Measurements from ENCODE around the gene TRIM6. TPM values are rescaled to one million over a fixed set of nuclear protein-coding genes. Genes with fewer than 3 reads are reported as not detected.

The TRIM6 gene
- total and polyA plus RNA-seq, 8 donors: 0.87 to 10.3 (median 1.8) TPM; not detected in 2

DNA sequence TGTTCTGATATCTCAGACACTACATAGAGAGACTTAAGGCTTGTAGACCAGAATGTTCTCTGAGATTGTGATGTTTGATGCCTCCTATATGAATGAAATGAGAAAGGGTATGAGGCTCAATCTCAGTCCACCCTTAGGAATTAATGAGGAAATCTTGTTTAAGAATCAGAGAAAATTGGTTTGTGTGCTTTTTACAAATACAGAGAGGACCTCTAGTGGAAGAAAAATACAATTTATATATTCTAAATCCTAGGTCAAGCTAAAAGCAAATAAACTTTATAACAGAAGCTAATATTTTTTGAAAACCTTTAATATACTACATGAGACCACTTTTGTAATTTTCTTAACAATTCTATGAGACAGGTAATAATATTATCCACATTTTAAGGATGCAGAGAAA lies 43.1 kb upstream of the TRIM6 start:
- no peak overlapping the region for H3K4me3 ChIP-seq
- no peaks in the 10 kb centered on the region for H3K27me3 ChIP-seq
- no peaks in the 10 kb centered on the region for H3K4me1 ChIP-seq
- intact Hi-C loops (cut with DNase I; ENCODE audit: low total_unique reads): no loop called here
- no peak for DNase-seq
- TF ChIP-seq POLR2A (IDR thresholded peaks at IDR 0.05) (no peak), EP300 (IDR thresholded peaks at IDR 0.05) (no peak), POLR2AphosphoS5 (IDR thresholded peaks at IDR 0.05) (no peak)
- TF ChIP-seq, protein P1, sequence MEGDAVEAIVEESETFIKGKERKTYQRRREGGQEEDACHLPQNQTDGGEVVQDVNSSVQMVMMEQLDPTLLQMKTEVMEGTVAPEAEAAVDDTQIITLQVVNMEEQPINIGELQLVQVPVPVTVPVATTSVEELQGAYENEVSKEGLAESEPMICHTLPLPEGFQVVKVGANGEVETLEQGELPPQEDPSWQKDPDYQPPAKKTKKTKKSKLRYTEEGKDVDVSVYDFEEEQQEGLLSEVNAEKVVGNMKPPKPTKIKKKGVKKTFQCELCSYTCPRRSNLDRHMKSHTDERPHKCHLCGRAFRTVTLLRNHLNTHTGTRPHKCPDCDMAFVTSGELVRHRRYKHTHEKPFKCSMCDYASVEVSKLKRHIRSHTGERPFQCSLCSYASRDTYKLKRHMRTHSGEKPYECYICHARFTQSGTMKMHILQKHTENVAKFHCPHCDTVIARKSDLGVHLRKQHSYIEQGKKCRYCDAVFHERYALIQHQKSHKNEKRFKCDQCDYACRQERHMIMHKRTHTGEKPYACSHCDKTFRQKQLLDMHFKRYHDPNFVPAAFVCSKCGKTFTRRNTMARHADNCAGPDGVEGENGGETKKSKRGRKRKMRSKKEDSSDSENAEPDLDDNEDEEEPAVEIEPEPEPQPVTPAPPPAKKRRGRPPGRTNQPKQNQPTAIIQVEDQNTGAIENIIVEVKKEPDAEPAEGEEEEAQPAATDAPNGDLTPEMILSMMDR (IDR thresholded peaks at IDR 0.05): no peak
- H3K36me3 ChIP-seq: no peaks in the 10 kb centered on the region
- no peaks in the 10 kb centered on the region for H3K9me3 ChIP-seq
- no peak overlapping the region for H3K27ac ChIP-seq

DNA sequence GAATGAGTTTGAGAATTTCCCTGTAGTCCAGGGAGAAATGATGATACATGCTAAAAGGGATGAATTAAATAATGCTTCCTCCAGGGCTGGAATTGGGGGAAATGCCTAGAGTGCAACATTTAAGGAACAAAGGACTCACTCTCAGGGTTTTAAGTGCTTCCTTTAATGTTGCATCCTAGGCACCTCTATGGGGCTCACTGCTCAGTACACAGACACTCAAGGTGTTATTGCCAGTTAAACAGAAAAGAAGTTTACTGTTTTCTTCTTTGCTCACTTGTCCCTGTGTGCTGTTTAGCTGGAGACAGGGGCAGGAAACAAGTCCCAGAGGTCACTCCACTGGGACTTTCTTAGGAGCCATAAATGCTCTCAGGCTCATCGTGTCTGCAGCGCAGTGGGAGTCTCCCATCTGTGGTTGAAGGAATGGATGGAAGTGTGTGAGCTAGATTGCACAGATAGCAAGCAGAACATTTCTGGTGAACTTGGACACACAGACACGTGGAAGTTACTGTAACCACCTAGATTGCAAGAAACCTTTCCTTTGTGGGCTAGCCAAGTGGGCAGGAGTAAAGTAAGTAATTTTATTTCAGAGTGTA lies 39.7 kb upstream of the TRIM6 start:
- TF ChIP-seq EP300 (IDR thresholded peaks at IDR 0.05) (no peak), POLR2A (IDR thresholded peaks at IDR 0.05) (no peak), POLR2AphosphoS5 (IDR thresholded peaks at IDR 0.05) (no peak)
- TF ChIP-seq, protein P1 (IDR thresholded peaks at IDR 0.05): no peak
- Histone ChIP-seq H3K9me3 (no peaks in the 10 kb centered on the region), H3K4me3 (no peak overlapping the region), H3K27ac (no peak overlapping the region), H3K36me3 (no peaks in the 10 kb centered on the region), H3K4me1 (no peaks in the 10 kb centered on the region), H3K27me3 (no peaks in the 10 kb centered on the region)
- intact Hi-C loops (cut with DNase I; ENCODE audit: low total_unique reads): no loop called here
- 55 to 67% (median 61%) methylated on average over 3 of the region's 3 CpGs for WGBS, 5 donors
- no peak for DNase-seq

DNA sequence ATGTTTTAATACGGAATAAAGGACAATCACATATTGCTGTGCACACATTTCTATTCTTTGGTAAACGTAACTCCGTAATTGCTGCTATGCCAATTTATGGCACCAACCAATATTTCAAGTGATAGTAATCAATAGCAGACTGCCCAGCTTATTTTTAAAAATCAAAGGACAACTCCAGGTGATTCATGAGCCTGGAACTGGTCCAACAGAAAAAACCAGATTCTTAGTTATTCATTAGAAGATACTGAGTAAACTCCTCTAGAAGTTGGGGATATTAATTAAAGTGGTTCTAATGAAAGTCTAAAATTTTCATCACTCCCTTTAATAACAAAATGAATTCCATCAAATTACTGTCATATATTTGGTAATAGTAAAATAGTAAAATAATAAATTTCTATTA lies 38.7 kb upstream of the TRIM6 start:
- 30 to 78% (median 53%) methylated on average over 3 of the region's 3 CpGs for WGBS, 5 donors
- Histone ChIP-seq H3K4me3 (no peak overlapping the region), H3K27me3 (no peaks in the 10 kb centered on the region), H3K27ac (no peak overlapping the region), H3K36me3 (no peaks in the 10 kb centered on the region), H3K9me3 (no peaks in the 10 kb centered on the region), H3K4me1 (no peaks in the 10 kb centered on the region)
- intact Hi-C loops (cut with DNase I; ENCODE audit: low total_unique reads): no loop called here
- TF ChIP-seq, protein P1 (IDR thresholded peaks at IDR 0.05): no peak
- no peak for TF ChIP-seq EP300 (IDR thresholded peaks at IDR 0.05)
- TF ChIP-seq POLR2AphosphoS5 (IDR thresholded peaks at IDR 0.05): no peak
- TF ChIP-seq POLR2A (IDR thresholded peaks at IDR 0.05): no peak
- DNase-seq: no peak

DNA sequence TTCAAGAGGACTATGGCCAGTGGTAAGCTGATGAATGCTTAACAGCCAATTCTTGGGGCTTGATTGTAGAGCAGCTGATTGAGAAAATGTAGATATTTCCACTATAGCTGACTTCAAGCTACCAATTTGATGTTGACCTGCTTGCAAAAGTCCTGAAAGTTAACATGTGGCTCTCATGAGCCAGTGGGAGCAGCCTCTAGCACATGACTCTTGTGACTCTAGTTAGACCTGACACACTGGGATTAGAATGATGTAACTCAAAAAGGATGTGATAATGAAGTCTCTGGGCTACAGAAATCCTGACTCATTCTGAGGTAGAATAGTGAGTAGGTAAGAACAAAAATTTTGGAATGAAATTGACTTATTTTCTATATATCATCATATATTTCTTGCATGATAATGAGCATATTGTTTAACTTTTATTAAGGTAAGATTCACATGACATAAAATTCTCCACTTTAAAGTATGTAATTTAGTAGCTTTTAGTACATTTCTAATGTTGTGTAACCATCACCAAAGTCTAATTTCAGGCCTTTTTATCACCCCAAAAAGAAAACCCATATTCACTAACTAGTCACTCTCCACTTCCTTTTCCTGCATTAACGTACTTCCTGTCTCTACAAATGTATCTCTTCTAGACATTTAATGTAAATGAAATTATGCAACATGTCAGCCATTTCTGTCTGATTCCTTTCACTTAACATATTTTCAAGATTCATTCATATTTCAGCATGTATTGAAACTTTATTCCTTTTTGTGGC lies 32.0 kb upstream of the TRIM6 start:
- H3K27ac ChIP-seq: no peak overlapping the region
- DNase-seq: no peak
- 71 to 84% (median 76%) methylated on average over 1 of the region's 1 CpG for WGBS, 5 donors
- H3K4me3 ChIP-seq: no peak overlapping the region
- intact Hi-C loops (cut with DNase I; ENCODE audit: low total_unique reads): no loop called here
- no peaks in the 10 kb centered on the region for H3K4me1 ChIP-seq
- no peaks in the 10 kb centered on the region for H3K36me3 ChIP-seq
- no peaks in the 10 kb centered on the region for H3K27me3 ChIP-seq
- H3K9me3 ChIP-seq: no peaks in the 10 kb centered on the region
- TF ChIP-seq POLR2A (IDR thresholded peaks at IDR 0.05) (no peak), EP300 (IDR thresholded peaks at IDR 0.05) (no peak), POLR2AphosphoS5 (IDR thresholded peaks at IDR 0.05) (no peak)
- TF ChIP-seq, protein P1 (IDR thresholded peaks at IDR 0.05): no peak

Measured in stomach (tissue), 9 donors.